Body of pancreas (tissue), 4 donors: ENCODE measurements around the gene P2RX7.

Experiments
- POLR2A ChIP-seq, 3 donors: fragments of 450-650 bp; IDR thresholded peaks; one replicate each; pipeline ENCODE4 v1.6.1; 2016; ENCODE audit warnings: antibody characterized with exemption in 3 of 3, mild to moderate bottlenecking in 2 of 3
- TF ChIP-seq, protein P1 (sequence below), 7 experiments: fragments of 450-650 bp in 4 of 7; fragments of 200-600 bp in 3 of 7; sonication (generic) in 3 of 7; IDR thresholded peaks; one replicate each; pipeline ENCODE4 v1.5.1; 2016 to 2019; ENCODE audit warnings: antibody characterized with exemption in 7 of 7

DNA sequence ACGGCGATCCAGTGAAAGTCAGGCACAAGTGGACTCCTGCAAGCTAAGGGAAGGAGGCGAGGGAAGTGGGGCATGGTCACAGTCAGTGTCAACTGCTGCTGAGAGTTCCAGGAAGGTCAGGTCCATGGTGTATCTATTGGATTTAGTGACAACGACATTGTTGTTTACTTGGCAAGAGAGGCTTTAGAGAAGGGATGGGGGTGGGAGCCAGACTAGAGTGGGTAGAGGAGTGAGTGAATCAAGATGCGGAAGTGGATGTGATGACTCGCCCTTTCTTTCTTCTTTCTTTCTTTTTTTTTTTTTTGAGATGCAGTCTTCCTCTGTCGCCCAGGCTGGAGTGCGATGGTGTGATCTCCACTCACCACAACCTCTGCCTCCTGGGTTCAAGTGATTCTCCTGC is 12.5 kb downstream of the P2RX7 start:
- TF ChIP-seq, protein P1, sequence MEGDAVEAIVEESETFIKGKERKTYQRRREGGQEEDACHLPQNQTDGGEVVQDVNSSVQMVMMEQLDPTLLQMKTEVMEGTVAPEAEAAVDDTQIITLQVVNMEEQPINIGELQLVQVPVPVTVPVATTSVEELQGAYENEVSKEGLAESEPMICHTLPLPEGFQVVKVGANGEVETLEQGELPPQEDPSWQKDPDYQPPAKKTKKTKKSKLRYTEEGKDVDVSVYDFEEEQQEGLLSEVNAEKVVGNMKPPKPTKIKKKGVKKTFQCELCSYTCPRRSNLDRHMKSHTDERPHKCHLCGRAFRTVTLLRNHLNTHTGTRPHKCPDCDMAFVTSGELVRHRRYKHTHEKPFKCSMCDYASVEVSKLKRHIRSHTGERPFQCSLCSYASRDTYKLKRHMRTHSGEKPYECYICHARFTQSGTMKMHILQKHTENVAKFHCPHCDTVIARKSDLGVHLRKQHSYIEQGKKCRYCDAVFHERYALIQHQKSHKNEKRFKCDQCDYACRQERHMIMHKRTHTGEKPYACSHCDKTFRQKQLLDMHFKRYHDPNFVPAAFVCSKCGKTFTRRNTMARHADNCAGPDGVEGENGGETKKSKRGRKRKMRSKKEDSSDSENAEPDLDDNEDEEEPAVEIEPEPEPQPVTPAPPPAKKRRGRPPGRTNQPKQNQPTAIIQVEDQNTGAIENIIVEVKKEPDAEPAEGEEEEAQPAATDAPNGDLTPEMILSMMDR (IDR thresholded peaks at IDR 0.05): no peak
- TF ChIP-seq POLR2A (IDR thresholded peaks at IDR 0.05): no peak
